Erythroblast (primary cell): Measurements from ENCODE around the gene TPRA1.

Source experiments
- GATA1 ChIP-seq: IDR thresholded peaks from 2 replicates; pipeline ENCODE4 v1.6.1; 2011; ENCODE audit warnings: low read depth, mild to moderate bottlenecking, control low read depth, low read length, moderate library complexity
- POLR2A ChIP-seq: IDR thresholded peaks from 2 replicates; pipeline ENCODE4 v1.6.1; 2011; ENCODE audit warnings: mild to moderate bottlenecking, low read length

DNA sequence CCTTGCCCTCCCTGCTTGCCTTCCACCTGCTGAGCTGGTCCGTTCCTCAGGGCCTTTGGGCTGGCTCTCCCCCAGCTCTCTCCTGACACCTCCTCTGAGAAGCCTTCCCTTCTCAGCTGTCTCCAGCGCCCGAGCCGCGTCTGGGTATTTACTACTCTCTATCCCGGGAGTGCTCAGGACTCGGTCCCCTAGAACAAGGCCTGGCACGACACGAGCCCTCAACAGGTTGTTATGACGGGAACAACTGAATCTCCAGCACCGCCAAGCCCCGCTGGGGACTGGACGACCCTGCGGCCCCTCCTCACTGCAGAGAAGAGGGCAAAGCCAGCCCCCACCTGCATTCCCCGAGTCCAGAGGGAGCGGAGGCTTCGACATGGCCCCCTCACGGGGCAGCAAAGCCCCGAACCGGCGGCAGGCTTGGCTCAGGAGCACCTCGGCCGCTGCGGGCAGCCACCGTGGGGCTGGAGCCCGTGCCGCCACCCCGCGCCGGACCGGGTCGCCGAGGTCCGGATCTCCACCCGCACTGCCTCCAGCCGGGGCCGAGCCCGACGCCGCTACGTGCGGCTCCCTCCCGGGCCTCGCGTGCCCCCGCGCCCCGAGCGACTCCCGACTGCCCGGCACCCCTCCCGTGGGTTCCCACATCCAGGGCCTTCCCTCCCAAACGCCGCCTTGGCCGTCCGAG, 792 bp downstream of the TPRA1 start:
- TF ChIP-seq POLR2A, result no peak
- no peak for TF ChIP-seq GATA1
